ENCODE data around the gene ELOVL3.

GRCh38 chr10:102268375-102268888, 42.3 kb downstream of the ELOVL3 start:
- TF ChIP-seq EZH2 (IDR thresholded peaks at IDR 0.05; ENCODE audit: borderline replicate concordance, low read length) (no peak), CTCF (IDR thresholded peaks at IDR 0.05; ENCODE audit: low read length) (peak; percentile 5; the same call in 1 of the 2 replicates)
